IMR-90 (cell line): ENCODE data around the gene THUMPD2. TPM values are rescaled to one million over a fixed set of nuclear protein-coding genes. Genes with fewer than 3 reads are reported as not detected.

Source experiments
- ATAC-seq: fragments of 200-7000 bp; cut with Tn5 transposase; 2 replicates; pipeline ENCODE4 v1.9.1; 2020; ENCODE audit warnings: low read depth, mild to moderate bottlenecking, moderate library complexity
- BruUV-seq: library from RNA; stranded (reverse); fragments of 400-500 nt; replicated peaks from 2 replicates; lab custom pipeline; 2021; lab: Mats Ljungman, UMichigan
- CTCF ChIA-PET: fragments of 300-600 bp; formaldehyde crosslinking; extraction: SDS; loops from one replicate; lab custom pipeline; 2021; ENCODE audit warnings: antibody characterized with exemption; lab: Yijun Ruan, JAX
- POLR2A ChIA-PET: fragments of 300-600 bp; sonication (Branson Sonifier 250); formaldehyde crosslinking; loops from one replicate; lab custom pipeline; 2022; ENCODE audit warnings: antibody characterized with exemption; ENCODE audit not compliant: unreplicated experiment; lab: Charles Lee
- DNase-seq: peaks from one replicate; pipeline ENCODE4 v3.0.0; 2013
- H2AFZ ChIP-seq: replicated peaks from 2 replicates; pipeline ENCODE3; 2013; ENCODE audit warnings: low read length, mild to moderate bottlenecking; ENCODE audit not compliant: poor library complexity
- H2AK5ac ChIP-seq: 2 replicates; pipeline ENCODE4 v1.6.1; 2013; ENCODE audit warnings: low read depth, low read length, inconsistent platforms
- H2AK9ac ChIP-seq: replicated peaks from 2 replicates; pipeline ENCODE3; 2013; ENCODE audit warnings: mild to moderate bottlenecking, low read depth, low read length, moderate library complexity; ENCODE audit not compliant: poor library complexity
- H2BK120ac ChIP-seq: 2 replicates; pipeline ENCODE4 v1.6.1; 2013; ENCODE audit warnings: low read depth, low read length, inconsistent platforms
- H2BK15ac ChIP-seq: 3 replicates; pipeline ENCODE4 v1.6.1; 2013; ENCODE audit warnings: low read depth, low read length, inconsistent platforms
- H2BK20ac ChIP-seq: 2 replicates; pipeline ENCODE4 v1.6.1; 2013; ENCODE audit warnings: low read depth, mild to moderate bottlenecking, inconsistent platforms, low read length, moderate library complexity
- H2BK5ac ChIP-seq: 2 replicates; pipeline ENCODE4 v1.6.1; 2013; ENCODE audit warnings: mild to moderate bottlenecking, low read depth, low read length, inconsistent platforms; ENCODE audit not compliant: poor library complexity, severe bottlenecking
- H3K14ac ChIP-seq: replicated peaks from 2 replicates; pipeline ENCODE4 v1.6.1; 2013; ENCODE audit warnings: low read depth, low read length, inconsistent platforms
- H3K18ac ChIP-seq: 2 replicates; pipeline ENCODE4 v1.6.1; 2013; ENCODE audit warnings: low read depth, low read length, control low read depth
- H3K23ac ChIP-seq: 2 replicates; pipeline ENCODE4 v1.6.1; 2013; ENCODE audit warnings: low read depth, low read length, inconsistent platforms
- H3K27ac ChIP-seq: 2 replicates; pipeline ENCODE4 v1.5.1; 2013; ENCODE audit warnings: mild to moderate bottlenecking, control low read depth, low read length; ENCODE audit not compliant: insufficient read depth
- H3K27me3 ChIP-seq: 2 replicates; pipeline ENCODE4 v1.6.1; 2013; ENCODE audit warnings: low read length; ENCODE audit not compliant: control insufficient read depth, insufficient read depth
- H3K36me3 ChIP-seq: 2 replicates; pipeline ENCODE4 v1.6.1; 2013; ENCODE audit warnings: low read length, mixed read lengths; ENCODE audit not compliant: control insufficient read depth, insufficient read depth
- H3K4ac ChIP-seq: 2 replicates; pipeline ENCODE4 v1.6.1; 2013; ENCODE audit warnings: low read depth, low read length, inconsistent platforms
- H3K4me1 ChIP-seq: 2 replicates; pipeline ENCODE4 v1.6.1; 2013; ENCODE audit warnings: low read length, mixed read lengths; ENCODE audit not compliant: control insufficient read depth, insufficient read depth
- H3K4me2 ChIP-seq: 2 replicates; pipeline ENCODE4 v1.6.1; 2013; ENCODE audit warnings: low read depth, mild to moderate bottlenecking, control low read depth, low read length, moderate library complexity
- H3K4me3 ChIP-seq: 2 replicates; pipeline ENCODE4 v1.5.1; 2013; ENCODE audit warnings: low read depth, mild to moderate bottlenecking, control low read depth, low read length, moderate library complexity; ENCODE audit not compliant: insufficient read depth
- H3K56ac ChIP-seq: 2 replicates; pipeline ENCODE4 v1.6.1; 2013; ENCODE audit warnings: low read length, inconsistent platforms; ENCODE audit not compliant: insufficient read depth; ENCODE audit errors: extremely low read depth
- H3K79me1 ChIP-seq, 2 experiments: 2 replicates each; pipeline ENCODE4 v1.6.1; 2013; ENCODE audit warnings: low read length in 2 of 2, inconsistent platforms in 1 of 2, low read depth in 1 of 2
- H3K9ac ChIP-seq: 2 replicates; pipeline ENCODE4 v1.6.1; 2013; ENCODE audit warnings: low read depth, low read length, control low read depth
- H3K9me1 ChIP-seq: 2 replicates; pipeline ENCODE4 v1.6.1; 2013; ENCODE audit warnings: low read length, inconsistent platforms; ENCODE audit not compliant: insufficient read depth
- H3K9me3 ChIP-seq: 2 replicates; pipeline ENCODE4 v1.6.1; 2013; ENCODE audit warnings: low read length; ENCODE audit not compliant: control insufficient read depth, insufficient read depth
- H4K20me1 ChIP-seq: 2 replicates; pipeline ENCODE4 v1.6.1; 2013; ENCODE audit warnings: low read length, inconsistent platforms; ENCODE audit not compliant: insufficient read depth
- H4K5ac ChIP-seq: 2 replicates; pipeline ENCODE4 v1.6.1; 2013; ENCODE audit warnings: mild to moderate bottlenecking, low read depth, low read length, control low read depth
- H4K8ac ChIP-seq, 2 experiments: 2 replicates each; pipeline ENCODE4 v1.6.1; 2013; ENCODE audit warnings: low read depth in 2 of 2, low read length in 2 of 2, control low read depth in 1 of 2, inconsistent platforms in 1 of 2
- H4K91ac ChIP-seq: 2 replicates; pipeline ENCODE4 v1.6.1; 2013; ENCODE audit warnings: low read depth, low read length, inconsistent platforms; ENCODE audit not compliant: insufficient read depth
- BHLHE40 ChIP-seq: fragments of 150-350 bp; IDR thresholded peaks from 2 replicates; pipeline ENCODE4 v1.6.1; 2016; ENCODE audit warnings: mild to moderate bottlenecking, low read depth, low read length
- CEBPB ChIP-seq: IDR thresholded peaks from 2 replicates; pipeline ENCODE4 v1.6.1; 2012; ENCODE audit warnings: low read depth, low read length, improper control_type of control experiment
- ELK1 ChIP-seq: fragments of 150-350 bp; IDR thresholded peaks from 2 replicates; pipeline ENCODE4 v1.6.1; 2016; ENCODE audit warnings: low read depth, mild to moderate bottlenecking, low read length, moderate library complexity, borderline replicate concordance
- FOS ChIP-seq: fragments of 150-350 bp; IDR thresholded peaks from 2 replicates; pipeline ENCODE4 v1.6.1; 2016; ENCODE audit warnings: low read depth, low read length
- MAFK ChIP-seq: IDR thresholded peaks from 2 replicates; pipeline ENCODE4 v1.6.1; 2012; ENCODE audit warnings: low read depth, low read length, improper control_type of control experiment
- MXI1 ChIP-seq: IDR thresholded peaks from 2 replicates; pipeline ENCODE4 v1.6.1; 2012; ENCODE audit warnings: low read depth, mild to moderate bottlenecking, low read length, moderate library complexity, borderline replicate concordance
- POLR2A ChIP-seq: IDR thresholded peaks from 2 replicates; pipeline ENCODE4 v1.6.1; 2012; ENCODE audit warnings: mild to moderate bottlenecking, low read depth, low read length
- RAD21 ChIP-seq: IDR thresholded peaks from 2 replicates; pipeline ENCODE4 v1.6.1; 2012; ENCODE audit warnings: low read length, improper control_type of control experiment
- RCOR1 ChIP-seq: IDR thresholded peaks from 2 replicates; pipeline ENCODE4 v1.6.1; 2012; ENCODE audit warnings: mild to moderate bottlenecking, low read length, improper control_type of control experiment; ENCODE audit not compliant: insufficient replicate concordance
- RFX5 ChIP-seq: IDR thresholded peaks from 2 replicates; pipeline ENCODE4 v1.8.0; 2012; ENCODE audit warnings: low read depth, mild to moderate bottlenecking, low read length, moderate library complexity
- USF2 ChIP-seq: fragments of 150-350 bp; IDR thresholded peaks from 2 replicates; pipeline ENCODE4 v1.6.1; 2017; ENCODE audit warnings: mild to moderate bottlenecking, antibody characterized with exemption, low read length, low read depth
- WGBS, 2 experiments: methylation state at CpG; one replicate each; pipeline versions ENCODE4 v1.1.5 to v1.1.7; 2013; ENCODE audit warnings: missing lambda C conversion rate in 2 of 2; ENCODE audit not compliant: insufficient read length in 1 of 2; ENCODE audit errors: extremely low coverage in 2 of 2; 5-methylcytosine and 5-hydroxymethylcytosine counted together
- dilution Hi-C: fragments of 300-500 bp; cut with HindIII; formaldehyde crosslinking; loops from one replicate; pipeline ENCODE4 v1.14.3; 2018; ENCODE audit warnings: low sequenced_read_pairs; ENCODE audit not compliant: unreplicated experiment
- in situ Hi-C: fragments of 300-500 bp; cut with MboI; formaldehyde crosslinking; loops from 3 replicates; pipeline ENCODE4 v1.14.3; 2019; ENCODE audit warnings: low sequenced_read_pairs, inconsistent platforms, mixed read lengths
- intact Hi-C: fragments of 100-400 bp; cut with micrococcal nuclease; formaldehyde crosslinking; loops from 2 replicates; pipeline ENCODE4 v1.10.0; 2022
- polyA plus RNA-seq, 3 experiments: library from polyadenylated mRNA; depleted of rRNA; stranded (reverse); fragments of >200 nt; gene quantifications; 2 replicates each; pipeline ENCODE4 v1.2.3, GENCODE V29; 2012; ENCODE audit warnings: low replicate concordance in 1 of 3
- total RNA-seq: library from RNA; depleted of rRNA; stranded (reverse); fragments of >200 nt; gene quantifications from 2 replicates; pipeline ENCODE4 v1.2.3, GENCODE V29; 2012

THUMPD2 gene
- total and polyA plus RNA-seq, 2 of the 4 experiments (the other 2 are of a cell fraction): 4.8 to 7.0 TPM

GRCh38 chr2:39705638-39706037, 73.4 kb downstream of the THUMPD2 start:
- Histone ChIP-seq H4K5ac (no peak overlapping the region), H3K9ac (no peak overlapping the region), H4K8ac (no peak overlapping the region), H2AK9ac (no peak overlapping the region), H4K20me1 (no peaks in the 10 kb centered on the region), H3K4me1 (no peaks in the 10 kb centered on the region), H3K23ac (no peak overlapping the region), H3K4me2 (no peak overlapping the region), H3K18ac (no peak overlapping the region), H3K14ac (no peak overlapping the region), H2BK15ac (no peak overlapping the region), H4K91ac (no peak overlapping the region), H3K9me3 (peaks cover 8% of the 10 kb centered on the region), H3K56ac (no peak overlapping the region), H2AK5ac (no peak overlapping the region), H2BK120ac (no peak overlapping the region), H2AFZ (peak overlapping the region; percentile 9), H3K79me1 (no peaks in the 10 kb centered on the region), H2BK5ac (no peak overlapping the region), H3K4me3 (no peak overlapping the region), H3K27ac (no peak overlapping the region), H2BK20ac (no peak overlapping the region), H3K27me3 (no peaks in the 10 kb centered on the region), H3K9me1 (no peaks in the 10 kb centered on the region), H3K36me3 (no peaks in the 10 kb centered on the region), H3K4ac (no peak overlapping the region)
- in situ Hi-C loops: no loop called here
- ChIA-PET CTCF (no interaction called here), POLR2A (no interaction called here)
- no TSS peak for BruUV-seq
- intact Hi-C loops: no loop called here
- TF ChIP-seq ELK1 (no peak), RAD21 (no peak), FOS (no peak), MAFK (no peak), MXI1 (no peak), USF2 (no peak), RFX5 (no peak), RCOR1 (no peak), POLR2A (no peak), CEBPB (no peak), BHLHE40 (no peak)
- DNase-seq: no peak
- dilution Hi-C loops: no loop called here
- 100% methylated on average over 1 of the region's 4 CpGs for WGBS, 2 experiments
- no peak for ATAC-seq
